ENCODE data around the gene ABCA3.
A peak's percentile ranks its signal among the peaks of the same experiment; 100 is the strongest.

ABCA3 gene

GRCh38 chr16:2350500-2350899, 10.0 kb upstream of the ABCA3 start:
- DNase-seq, result no peak

- DNase-seq, result no peak
Measured at GRCh38 chr16:2343211-2343610, 2.7 kb upstream of the ABCA3 start.

- peak in 1 of 5 donors; percentile 10 for DNase-seq
Measured at GRCh38 chr16:2341456-2342447, 1.2 kb upstream of the ABCA3 start.

DNA sequence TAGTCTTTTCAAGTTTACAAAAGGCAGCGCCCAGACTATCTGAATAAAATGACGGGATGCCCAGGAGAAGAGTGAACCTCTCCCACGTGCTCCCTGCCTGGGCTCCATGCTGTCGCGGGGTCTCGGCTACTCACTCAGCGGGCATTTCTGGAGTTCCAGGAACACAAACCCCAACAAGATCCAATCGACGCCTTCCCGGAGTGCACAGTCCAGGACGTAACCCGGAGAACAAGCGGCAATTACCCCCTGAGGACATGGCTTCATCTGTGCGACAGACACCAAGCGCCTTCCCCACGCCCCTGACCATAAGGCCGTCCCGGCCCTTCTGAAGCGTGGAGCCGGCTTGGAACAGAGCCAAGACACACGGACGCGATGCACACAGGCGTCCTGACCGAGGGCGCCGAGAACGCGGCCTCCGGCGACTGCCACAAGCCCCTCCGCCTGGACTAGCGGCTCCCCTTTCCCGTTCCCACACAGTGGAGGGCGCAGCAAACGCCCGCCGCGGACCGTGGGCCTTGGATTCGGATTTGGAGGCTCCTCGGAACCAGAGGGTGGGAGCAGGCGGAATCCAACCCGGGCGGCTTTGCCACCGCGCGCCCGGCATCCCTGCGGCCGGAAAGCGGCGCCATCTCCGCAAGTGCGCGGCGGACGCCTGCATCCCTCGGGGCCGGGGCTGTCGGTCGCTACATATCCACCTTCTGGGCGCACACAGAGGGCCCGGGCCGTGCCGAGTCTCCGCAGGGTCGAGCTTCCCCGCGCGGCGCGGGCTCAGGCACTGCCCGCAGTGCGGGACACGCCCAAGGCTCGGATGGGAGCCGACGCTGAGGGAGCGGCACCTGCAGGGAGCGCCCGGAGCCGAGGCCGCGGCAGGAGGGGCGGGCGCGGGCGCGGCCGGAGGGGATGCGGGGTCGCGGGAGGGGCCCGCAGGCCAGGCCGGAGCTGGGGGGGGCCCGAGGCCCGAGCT, 725 bp downstream of the ABCA3 start:
- DNase-seq, result peak; percentile 15 to 48 (median 26)

- DNase-seq, result no peak
Measured at GRCh38 chr16:2337431-2338296, 2.9 kb downstream of the ABCA3 start.

DNA sequence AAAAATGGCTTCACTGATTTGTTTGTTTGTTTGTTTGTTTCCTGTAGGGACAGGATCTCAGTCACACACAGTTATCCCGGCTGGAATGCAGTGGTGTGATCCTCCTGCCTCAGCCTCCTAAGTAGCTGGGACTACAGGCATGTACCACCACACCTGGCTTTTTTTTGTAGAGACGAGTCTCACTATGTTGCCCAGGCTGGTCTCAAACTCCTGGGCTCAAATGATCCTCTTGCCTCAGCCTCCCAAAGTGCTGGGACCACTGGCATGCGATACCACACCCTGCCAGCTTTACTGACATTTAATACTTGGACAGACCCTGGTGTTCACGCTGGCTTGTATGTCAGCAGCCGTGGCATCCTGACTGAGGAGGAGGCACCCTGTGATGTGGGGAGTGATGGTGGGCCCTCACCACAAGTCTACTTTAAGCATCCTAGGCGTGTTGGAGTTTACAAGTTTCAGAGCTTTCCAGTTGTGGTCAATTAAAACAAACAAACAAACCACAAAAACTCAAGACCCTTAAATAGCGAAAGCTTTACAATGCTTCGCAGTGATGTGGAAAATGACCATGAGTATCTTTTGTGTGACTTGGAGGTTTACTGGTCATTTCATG, 5.1 kb downstream of the ABCA3 start:
- no peak for DNase-seq

DNA sequence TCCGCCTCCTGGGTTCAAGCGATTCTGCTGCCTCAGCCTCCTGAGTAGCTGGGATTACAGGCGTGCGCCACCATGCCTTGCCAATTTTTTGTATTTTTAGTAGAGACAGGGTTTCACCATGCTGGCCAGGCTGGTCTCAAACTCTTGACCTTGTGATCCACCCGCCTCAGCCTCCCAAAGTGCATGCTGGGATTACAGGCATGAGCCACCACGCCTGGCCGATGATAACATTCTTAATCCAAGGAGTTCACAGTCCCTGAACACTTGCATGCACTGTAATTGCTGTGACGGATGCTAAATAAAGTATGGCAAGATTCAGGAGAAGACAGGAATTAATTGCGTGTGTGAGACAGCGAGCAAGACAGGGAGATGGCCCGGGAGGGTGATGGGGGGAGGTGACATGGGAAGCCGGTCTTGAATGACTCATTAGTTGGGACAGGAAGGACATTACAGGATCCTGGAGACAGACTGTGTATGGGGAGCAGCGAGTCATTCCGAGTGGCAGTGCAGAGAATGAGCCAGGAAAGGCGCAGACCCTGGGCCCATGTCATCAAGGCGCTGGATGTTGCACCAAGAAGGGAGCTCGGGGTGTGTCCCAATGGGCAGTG, 6.7 kb downstream of the ABCA3 start:
- no peak for DNase-seq

GRCh38 chr16:2333231-2333630, 7.3 kb downstream of the ABCA3 start:
- DNase-seq, result no peak

DNA sequence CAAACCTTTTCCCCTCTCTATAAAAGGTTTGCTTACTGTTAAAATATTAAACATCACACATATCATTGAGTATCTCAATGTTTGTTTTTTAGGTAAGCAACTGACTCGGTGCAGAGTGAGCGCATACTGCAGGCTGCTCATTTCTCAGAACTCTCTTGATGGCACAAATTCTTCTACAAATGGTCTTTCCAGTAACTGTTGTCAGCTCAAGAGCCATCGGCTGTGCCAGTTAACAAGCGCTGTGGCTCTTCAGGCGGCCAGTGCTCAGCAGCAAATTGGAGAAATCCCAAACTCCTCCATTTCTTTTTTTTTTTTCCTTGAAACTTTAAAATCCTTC, 8.6 kb downstream of the ABCA3 start:
- no peak for DNase-seq

DNA sequence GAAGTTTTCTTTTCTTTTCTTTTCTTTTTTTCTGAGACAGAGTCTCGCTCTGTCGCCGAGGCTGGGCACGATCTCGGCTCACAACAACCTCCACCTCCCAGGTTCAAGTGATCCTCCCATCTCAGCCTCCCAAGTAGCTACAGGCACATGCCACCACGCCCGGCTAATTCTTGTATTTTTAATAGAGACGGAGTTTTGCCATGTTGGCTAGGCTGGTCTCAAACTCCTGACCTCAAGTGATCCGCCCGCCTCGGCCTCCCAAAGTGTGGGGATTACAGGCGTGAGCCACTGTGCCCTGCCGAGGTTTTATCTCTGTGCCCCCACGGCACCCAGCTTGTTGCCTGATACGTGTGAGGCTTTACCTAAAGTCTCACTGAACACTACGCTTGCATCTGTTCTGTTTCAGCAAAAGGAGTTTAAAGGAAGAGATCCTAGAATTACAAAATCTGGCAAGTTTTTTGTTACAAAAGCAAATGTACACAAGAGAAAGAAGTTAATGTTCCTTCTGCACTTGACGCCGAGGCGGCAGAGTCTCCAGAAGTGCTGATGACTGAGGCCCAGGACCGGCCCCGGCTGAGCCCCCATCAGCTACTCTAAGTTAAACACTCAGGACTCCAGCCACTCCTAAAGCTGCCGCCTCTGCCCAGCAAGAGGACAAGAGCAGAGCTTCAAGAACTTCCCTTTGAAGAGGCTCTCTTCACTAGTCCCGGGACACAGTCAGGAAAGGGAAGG, 9.2 kb downstream of the ABCA3 start:
- no peak for DNase-seq

DNA sequence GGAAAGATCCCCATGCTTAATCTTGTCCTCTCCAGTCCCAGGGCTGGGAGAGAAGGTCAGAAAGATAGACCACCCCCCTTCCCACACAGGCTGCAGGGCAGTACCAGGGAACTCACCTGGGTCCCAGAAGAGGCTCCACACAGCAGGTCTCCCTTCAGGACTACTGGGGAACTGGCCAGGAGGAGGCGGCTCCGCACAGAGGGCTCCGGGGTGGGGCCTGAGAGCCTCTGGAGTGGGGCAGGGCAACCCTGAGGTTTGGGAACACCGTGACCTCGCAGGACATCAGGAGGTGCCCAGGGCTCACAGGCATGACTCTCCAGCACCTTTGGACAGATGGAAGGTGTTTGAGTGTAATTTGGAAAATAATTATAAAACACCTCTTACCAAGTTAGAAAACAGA, 11.0 kb downstream of the ABCA3 start:
- no peak for DNase-seq

GRCh38 chr16:2328428-2328827, 12.1 kb downstream of the ABCA3 start:
- no peak for DNase-seq

GRCh38 chr16:2326191-2326590, 14.3 kb downstream of the ABCA3 start:
- no peak for DNase-seq

- DNase-seq, result no peak
Measured at GRCh38 chr16:2325791-2326190, 14.7 kb downstream of the ABCA3 start.

GRCh38 chr16:2325181-2325580, 15.3 kb downstream of the ABCA3 start:
- DNase-seq, result no peak

GRCh38 chr16:2324296-2324859, 16.1 kb downstream of the ABCA3 start:
- DNase-seq, result no peak

DNA sequence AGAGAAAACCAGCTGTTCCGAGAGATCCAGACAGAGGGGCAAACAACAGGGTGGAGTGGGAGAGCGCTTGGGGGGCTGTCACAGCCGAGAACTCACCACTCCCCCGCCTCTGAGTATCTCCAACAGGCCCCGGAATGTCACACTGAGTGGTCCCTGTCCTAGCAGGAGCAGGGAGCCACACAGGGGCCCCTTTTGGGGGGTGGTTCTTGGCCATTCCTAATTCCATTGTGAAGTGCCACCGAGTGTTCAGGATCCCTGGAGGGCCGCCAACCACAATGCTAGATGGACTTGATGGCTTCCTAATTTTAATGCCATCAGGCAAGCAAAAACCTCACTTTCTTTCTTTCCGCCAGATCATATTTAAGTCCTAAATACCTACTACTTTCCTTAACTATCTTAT, 16.8 kb downstream of the ABCA3 start:
- DNase-seq, result no peak

DNA sequence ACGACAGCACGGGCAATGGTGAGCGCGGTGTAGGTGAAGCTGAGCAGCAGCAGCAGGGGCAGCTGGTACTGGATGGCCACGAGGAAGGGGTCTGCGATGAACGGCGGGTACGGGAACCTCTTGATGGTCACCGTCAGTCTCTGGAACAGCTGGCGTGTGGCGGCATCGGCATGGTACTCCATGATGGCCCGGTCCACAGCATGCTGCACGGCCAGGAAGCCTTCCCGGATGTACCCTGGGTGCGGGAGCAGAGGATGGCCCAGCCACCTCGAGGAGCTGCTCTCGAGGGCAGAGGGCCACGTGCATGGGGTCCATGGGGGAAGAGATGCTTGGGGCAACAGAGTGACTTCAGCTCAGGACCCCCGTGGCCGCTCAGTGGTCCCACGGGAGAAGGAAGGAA, 20.9 kb downstream of the ABCA3 start:
- no peak for DNase-seq

DNA sequence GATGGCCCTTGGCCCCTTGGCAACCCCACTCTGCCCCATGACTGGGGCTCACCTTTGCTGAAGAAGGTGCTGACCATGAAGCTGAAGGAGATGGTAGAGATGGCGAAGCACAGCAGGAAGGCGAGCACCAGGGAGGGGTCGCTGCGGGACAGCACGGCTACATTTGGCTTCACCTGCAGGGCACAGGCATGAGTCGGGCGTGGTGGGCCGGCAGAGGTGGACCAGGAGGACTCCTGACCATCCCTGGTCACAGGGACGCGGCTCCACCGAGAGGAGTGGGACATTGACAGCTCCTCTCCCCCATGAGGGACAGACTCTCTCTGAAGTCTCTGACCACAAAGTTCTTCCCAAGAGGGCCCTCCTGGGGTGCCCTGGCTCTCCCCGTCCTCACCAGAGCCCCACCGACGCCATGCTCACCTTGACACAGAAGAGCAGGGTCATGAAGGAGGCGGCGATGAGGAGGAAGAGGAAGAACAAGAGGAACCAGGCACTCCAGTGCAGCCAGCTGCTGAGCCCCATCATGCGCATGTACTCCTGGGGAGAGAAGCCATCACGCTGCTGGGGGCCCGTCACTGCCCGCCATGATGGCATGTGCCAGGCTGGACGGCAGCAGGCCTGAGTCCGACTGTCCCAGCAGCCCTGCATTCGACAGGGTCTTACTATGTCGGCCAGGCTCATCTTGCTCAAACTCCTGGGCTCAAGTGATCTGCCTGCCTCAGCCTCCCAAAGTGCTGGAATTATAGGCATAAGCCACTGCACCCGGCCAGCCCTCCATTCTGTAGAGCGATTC, 23.1 kb downstream of the ABCA3 start:
- no peak for DNase-seq
